Natural killer cell (primary cell): Measurements from ENCODE around the gene FZD7. TPM values are rescaled to one million over a fixed set of nuclear protein-coding genes. Genes with fewer than 3 reads are reported as not detected.

Experiments used
- ATAC-seq, 3 donors: fragments of 150-1000 bp in 2 of 3; fragments of 200-7000 bp in 1 of 3; cut with Tn5 transposase; 1 replicate in 1 of 3; 2 replicates in 2 of 3; pipeline ENCODE4 v1.10.0; 2021; ENCODE audit warnings: mild to moderate bottlenecking in 2 of 3, moderate library complexity in 2 of 3
- DNase-seq, 2 donors: peaks; one replicate each; pipeline versions ENCODE4 v3.0.0 to v3.0.0-alpha.2; 2013 to 2021; ENCODE audit warnings: mixed read lengths in 1 of 2
- H3K27ac ChIP-seq: one replicate; pipeline ENCODE4 v1.5.1; 2013; ENCODE audit warnings: mild to moderate bottlenecking, low read length
- H3K27me3 ChIP-seq: one replicate; pipeline ENCODE4 v1.6.1; 2013; ENCODE audit warnings: low read length; ENCODE audit not compliant: control insufficient read depth, insufficient read depth
- H3K36me3 ChIP-seq: one replicate; pipeline ENCODE4 v1.6.1; 2013; ENCODE audit warnings: low read length; ENCODE audit not compliant: control insufficient read depth, insufficient read depth
- H3K4me1 ChIP-seq: one replicate; pipeline ENCODE4 v1.6.1; 2013; ENCODE audit warnings: low read length; ENCODE audit not compliant: control insufficient read depth, insufficient read depth
- H3K4me3 ChIP-seq: one replicate; pipeline ENCODE4 v1.5.1; 2013; ENCODE audit warnings: low read length
- H3K9me3 ChIP-seq: one replicate; pipeline ENCODE4 v1.6.1; 2013; ENCODE audit warnings: low read length; ENCODE audit not compliant: control insufficient read depth, insufficient read depth
- H3K27ac Mint-ChIP-seq, 2 donors: one replicate each; pipeline ENCODE4 v1.8.0; 2022; ENCODE audit warnings: mild to moderate bottlenecking in 2 of 2, mixed read lengths in 2 of 2, moderate library complexity in 1 of 2
- H3K27me3 Mint-ChIP-seq, 2 donors: one replicate each; pipeline ENCODE4 v1.8.0; 2022; ENCODE audit warnings: low read depth in 2 of 2, mixed read lengths in 2 of 2
- H3K36me3 Mint-ChIP-seq: one replicate; pipeline ENCODE4 v1.8.0; 2022; ENCODE audit warnings: mixed read lengths
- H3K4me1 Mint-ChIP-seq, 2 donors: one replicate each; pipeline ENCODE4 v1.8.0; 2022; ENCODE audit warnings: mixed read lengths in 2 of 2
- H3K4me3 Mint-ChIP-seq: one replicate; pipeline ENCODE4 v1.8.0; 2022; ENCODE audit warnings: mild to moderate bottlenecking, moderate library complexity, mixed read lengths
- H3K9me3 Mint-ChIP-seq, 2 donors: one replicate each; pipeline ENCODE4 v1.8.0; 2022; ENCODE audit warnings: mixed read lengths in 2 of 2
- CTCF ChIP-seq: fragments of 200-600 bp; IDR thresholded peaks from one replicate; pipeline ENCODE4 v1.8.0; 2022; ENCODE audit warnings: antibody characterized with exemption
- WGBS: methylation state at CpG from one replicate; pipeline ENCODE4 v1.1.7; 2013; ENCODE audit warnings: missing lambda C conversion rate; ENCODE audit not compliant: insufficient coverage; 5-methylcytosine and 5-hydroxymethylcytosine counted together
- intact Hi-C: fragments of 100-400 bp; cut with micrococcal nuclease; formaldehyde crosslinking; loops from one replicate; pipeline ENCODE4 v1.14.2; 2022
- total RNA-seq, 4 donors: library from RNA; stranded (reverse); fragments of 120-200 nt in 1 of 4; gene quantifications; one replicate each; pipeline versions ENCODE4 v1.2.3 to v1.2.4, GENCODE V29; 2013 to 2022

FZD7 gene
- total RNA-seq, 3 donors from 2014 or later (not counting 1 experiment from before 2014, with no cell fraction given): 0.27 to 1.6 TPM; not detected in 1

GRCh38 chr2:202002381-202002780, 31.3 kb upstream of the FZD7 start:
- no peaks in the 10 kb centered on the region for H3K27me3 ChIP-seq
- Mint-ChIP-seq H3K4me3 (no peak overlapping the region), H3K9me3 (no peaks in the 10 kb centered on the region), H3K36me3 (no peaks in the 10 kb centered on the region), H3K27ac (no peak overlapping the region), H3K4me1 (no peaks in the 10 kb centered on the region), H3K27me3 (peaks cover 0 to 4% of the 10 kb centered on the region in 2 donors)
- ATAC-seq (no peak), DNase-seq (no peak)
- no peaks in the 10 kb centered on the region for H3K4me1 ChIP-seq
- H3K36me3 ChIP-seq: no peaks in the 10 kb centered on the region
- 82% methylated on average over 6 of the region's 6 CpGs for WGBS
- no peak overlapping the region for H3K4me3 ChIP-seq
- no peaks in the 10 kb centered on the region for H3K9me3 ChIP-seq
- intact Hi-C loops: no loop called here
- TF ChIP-seq CTCF: no peak
- no peak overlapping the region for H3K27ac ChIP-seq

GRCh38 chr2:202005272-202005887, 28.3 kb upstream of the FZD7 start:
- no peaks in the 10 kb centered on the region for H3K36me3 Mint-ChIP-seq
- H3K27me3 Mint-ChIP-seq: peaks cover 4 to 8% of the 10 kb centered on the region in 2 donors
- intact Hi-C loops: no loop called here
- WGBS: 79% methylated on average over 3 of the region's 3 CpGs
- Histone ChIP-seq H3K27ac (no peak overlapping the region), H3K4me1 (no peaks in the 10 kb centered on the region), H3K36me3 (no peaks in the 10 kb centered on the region), H3K9me3 (no peaks in the 10 kb centered on the region), H3K4me3 (no peak overlapping the region), H3K27me3 (no peaks in the 10 kb centered on the region)
- ATAC-seq (no peak), DNase-seq (no peak)
- H3K9me3 Mint-ChIP-seq: no peaks in the 10 kb centered on the region
- no peak overlapping the region for H3K4me3 Mint-ChIP-seq
- TF ChIP-seq CTCF: no peak
- H3K4me1 Mint-ChIP-seq: no peaks in the 10 kb centered on the region
- H3K27ac Mint-ChIP-seq: no peak overlapping the region

- WGBS: 84% methylated on average over 1 of the region's 1 CpG
- DNase-seq: no peak
- Histone ChIP-seq H3K27me3 (peaks cover 2% of the 10 kb centered on the region), H3K9me3 (no peaks in the 10 kb centered on the region), H3K4me3 (no peak overlapping the region), H3K36me3 (no peaks in the 10 kb centered on the region), H3K4me1 (no peaks in the 10 kb centered on the region), H3K27ac (no peak overlapping the region)
- no peak for ATAC-seq
- H3K27me3 Mint-ChIP-seq: peaks cover 6 to 17% of the 10 kb centered on the region in 2 donors
- H3K9me3 Mint-ChIP-seq: no peaks in the 10 kb centered on the region
- intact Hi-C loops: no loop called here
- TF ChIP-seq CTCF: no peak
- no peaks in the 10 kb centered on the region for H3K4me1 Mint-ChIP-seq
- H3K4me3 Mint-ChIP-seq: no peak overlapping the region
- H3K27ac Mint-ChIP-seq: no peak overlapping the region
- no peaks in the 10 kb centered on the region for H3K36me3 Mint-ChIP-seq
Observed at GRCh38 chr2:202006301-202006700, 27.4 kb upstream of the FZD7 start.
